Nephron (organoid): ENCODE results near the gene HOXB6.

Source experiments
- H3K27ac Mint-ChIP-seq, 3 experiments: 2 replicates each; pipeline ENCODE4 v1.8.0; 2020; ENCODE audit warnings: mixed read lengths in 3 of 3, mild to moderate bottlenecking in 2 of 3, moderate library complexity in 1 of 3
- H3K27me3 Mint-ChIP-seq: 2 replicates; pipeline ENCODE4 v1.8.0; 2021; ENCODE audit warnings: low read depth, mild to moderate bottlenecking, moderate library complexity, mixed read lengths
- H3K36me3 Mint-ChIP-seq: 2 replicates; pipeline ENCODE4 v1.8.0; 2020; ENCODE audit warnings: low read depth, mixed read lengths
- H3K4me1 Mint-ChIP-seq: 2 replicates; pipeline ENCODE4 v1.8.0; 2020; ENCODE audit warnings: mixed read lengths
- H3K4me3 Mint-ChIP-seq, 3 experiments: 2 replicates each; pipeline ENCODE4 v1.8.0; 2020; ENCODE audit warnings: mild to moderate bottlenecking in 3 of 3, mixed read lengths in 3 of 3, moderate library complexity in 2 of 3
- H3K9me3 Mint-ChIP-seq: 2 replicates; pipeline ENCODE4 v1.8.0; 2020; ENCODE audit warnings: mixed read lengths
- CTCF ChIP-seq, 3 experiments: fragments of 200-600 bp; sonication (generic); IDR thresholded peaks; one replicate each; pipeline ENCODE4 v1.5.0; 2021; ENCODE audit warnings: antibody characterized with exemption in 3 of 3; ENCODE audit not compliant: unreplicated experiment in 3 of 3

The HOXB6 gene

GRCh38 chr17:48556576-48557401 is 48.0 kb downstream of the HOXB6 start:
- Mint-ChIP-seq H3K4me1 (peaks cover 88% of the 10 kb centered on the region), H3K27ac (peak overlapping the region; percentile 97 to 100 (median 99)), H3K27me3 (peaks cover 22% of the 10 kb centered on the region), H3K9me3 (no peaks in the 10 kb centered on the region), H3K36me3 (peaks cover 16% of the 10 kb centered on the region), H3K4me3 (peak overlapping the region; percentile 61 to 75 (median 67))
- TF ChIP-seq CTCF (IDR thresholded peaks at IDR 0.05; ENCODE audit: unreplicated experiment in 3 of 3) = no peak

DNA sequence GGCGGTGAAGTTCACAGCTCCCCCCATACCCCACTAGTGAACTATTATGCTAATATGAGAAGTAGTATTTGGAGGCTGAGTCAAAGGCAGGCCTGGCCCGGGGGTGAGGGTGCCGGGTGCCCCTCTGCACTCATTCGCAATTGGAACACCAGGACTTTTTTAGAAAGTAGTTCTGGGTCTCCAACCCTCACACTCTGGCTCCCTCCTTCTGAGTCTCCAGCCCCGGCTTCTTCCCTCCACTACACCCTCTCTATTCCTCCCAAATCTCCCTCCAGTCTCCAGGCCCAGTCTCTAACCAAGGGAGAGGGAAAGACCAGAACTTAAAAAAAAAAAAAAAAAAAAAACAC is 48.6 kb downstream of the HOXB6 start:
- Mint-ChIP-seq H3K27me3 (peaks cover 22% of the 10 kb centered on the region), H3K9me3 (no peaks in the 10 kb centered on the region), H3K27ac (peak overlapping the region; percentile 97 to 100 (median 99)), H3K4me1 (peaks cover 85% of the 10 kb centered on the region), H3K4me3 (peak overlapping the region; percentile 61 to 75 (median 67)), H3K36me3 (peaks cover 18% of the 10 kb centered on the region)
- TF ChIP-seq CTCF (IDR thresholded peaks at IDR 0.05; ENCODE audit: unreplicated experiment in 3 of 3) = no peak

GRCh38 chr17:48555258-48556228 is 49.2 kb downstream of the HOXB6 start:
- Mint-ChIP-seq H3K4me1 (peaks cover 78% of the 10 kb centered on the region), H3K27me3 (peaks cover 22% of the 10 kb centered on the region), H3K27ac (peak overlapping the region; percentile 97 to 100 (median 99)), H3K9me3 (no peaks in the 10 kb centered on the region), H3K4me3 (peak overlapping the region; percentile 76 to 88 (median 83)), H3K36me3 (peaks cover 21% of the 10 kb centered on the region)
- TF ChIP-seq CTCF (IDR thresholded peaks at IDR 0.05; ENCODE audit: unreplicated experiment in 3 of 3) = no peak

DNA sequence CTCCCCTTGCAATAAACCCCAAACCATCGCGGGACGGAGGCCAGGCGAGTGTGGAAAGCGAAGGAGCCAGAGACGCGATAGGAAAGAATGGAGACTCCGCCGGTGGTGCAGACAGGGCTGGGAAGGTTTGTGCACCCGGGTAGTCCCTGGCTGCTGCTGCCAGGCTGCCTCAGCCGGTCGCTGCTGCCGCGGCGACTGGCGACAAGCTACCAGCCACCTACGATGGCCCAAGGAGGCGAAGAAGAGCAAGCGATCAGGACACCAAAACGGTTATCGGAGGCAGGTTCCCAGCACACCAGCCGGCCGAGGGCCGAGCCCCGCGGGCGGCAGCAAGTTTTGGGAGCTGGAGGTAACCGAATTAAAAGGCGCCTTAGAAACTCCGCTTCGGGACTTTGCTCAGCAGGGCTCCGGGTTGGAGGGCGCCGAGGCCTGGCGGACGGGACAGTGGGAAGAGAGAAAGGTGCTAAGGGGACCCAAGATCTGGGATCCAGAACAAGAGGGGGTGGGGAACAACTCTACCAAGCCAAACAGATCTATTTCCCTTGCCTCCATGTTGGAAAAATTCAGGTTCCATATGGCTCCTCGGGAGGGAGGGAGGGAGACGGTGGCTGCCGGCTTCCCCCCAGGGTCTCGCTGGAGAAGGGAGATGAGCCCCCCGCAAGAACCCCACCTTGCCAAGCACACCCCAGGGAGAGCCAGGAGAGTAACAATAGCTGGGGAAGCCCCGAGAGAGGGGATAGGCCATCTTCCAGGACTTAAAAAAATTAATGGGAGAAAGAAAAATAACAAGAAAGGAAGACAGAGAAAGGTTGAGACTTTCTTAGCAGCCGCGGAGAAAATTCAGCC is 50.2 kb downstream of the HOXB6 start:
- Mint-ChIP-seq H3K4me1 (peaks cover 75% of the 10 kb centered on the region), H3K4me3 (peak overlapping the region; percentile 76 to 88 (median 83)), H3K27ac (peak overlapping the region; percentile 97 to 100 (median 99)), H3K9me3 (no peaks in the 10 kb centered on the region), H3K36me3 (peaks cover 28% of the 10 kb centered on the region), H3K27me3 (peaks cover 16% of the 10 kb centered on the region)
- no peak for TF ChIP-seq CTCF (IDR thresholded peaks at IDR 0.05; ENCODE audit: unreplicated experiment in 3 of 3)

- peak overlapping the region; percentile 97 to 100 (median 99) for H3K27ac Mint-ChIP-seq
- H3K27me3 Mint-ChIP-seq = peaks cover 11% of the 10 kb centered on the region
- no peak for TF ChIP-seq CTCF (IDR thresholded peaks at IDR 0.05; ENCODE audit: unreplicated experiment in 3 of 3)
- peaks cover 34% of the 10 kb centered on the region for H3K36me3 Mint-ChIP-seq
- no peaks in the 10 kb centered on the region for H3K9me3 Mint-ChIP-seq
- peak overlapping the region; percentile 76 to 88 (median 83) for H3K4me3 Mint-ChIP-seq
- peaks cover 73% of the 10 kb centered on the region for H3K4me1 Mint-ChIP-seq
Observed at GRCh38 chr17:48553826-48554225, 51.0 kb downstream of the HOXB6 start.
